HepG2 (cell line): ENCODE results near the gene C6orf136. TPM values are rescaled to one million over a fixed set of nuclear protein-coding genes. Genes with fewer than 3 reads are reported as not detected.

Experiments used
- AHR ChIP-seq: IDR thresholded peaks from 2 replicates; pipeline ENCODE4 v1.6.1; 2018; ENCODE audit warnings: missing genetic modification reagents, missing compliant biosample characterization
- ATF7 ChIP-seq, 2 experiments: fragments of 450-650 bp in 1 of 2; sonication (generic) in 1 of 2; formaldehyde crosslinking in 1 of 2; IDR thresholded peaks; 2 replicates each; pipeline versions ENCODE4 v1.4.0 to v1.6.1; 2016 to 2020; ENCODE audit warnings: antibody characterized with exemption in 1 of 2, mild to moderate bottlenecking in 1 of 2, missing genetic modification reagents in 1 of 2
- HHEX ChIP-seq: IDR thresholded peaks from 2 replicates; pipeline ENCODE4 v1.6.1; 2016; ENCODE audit warnings: control low read depth
- KAT8 ChIP-seq: IDR thresholded peaks from 2 replicates; pipeline ENCODE4 v1.6.1; 2016; ENCODE audit warnings: missing genetic modification reagents, missing compliant biosample characterization
- KDM6A ChIP-seq: IDR thresholded peaks from 2 replicates; pipeline ENCODE4 v1.6.1; 2016; ENCODE audit warnings: low read depth
- MXI1 ChIP-seq: IDR thresholded peaks from 3 replicates; pipeline ENCODE4 v1.6.1; 2012; ENCODE audit warnings: low read depth, low read length, inconsistent platforms, borderline replicate concordance
- NCOA2 ChIP-seq: sonication (generic); formaldehyde crosslinking; IDR thresholded peaks from 2 replicates; pipeline ENCODE4 v1.8.0; 2022; ENCODE audit warnings: inconsistent platforms
- NPAS2 ChIP-seq: sonication (generic); formaldehyde crosslinking; IDR thresholded peaks from 2 replicates; pipeline ENCODE4 v1.8.0; 2022; ENCODE audit warnings: mild to moderate bottlenecking, missing genetic modification reagents, borderline replicate concordance
- PHF21A ChIP-seq: sonication (generic); formaldehyde crosslinking; IDR thresholded peaks from 2 replicates; pipeline ENCODE4 v1.5.0; 2020; ENCODE audit warnings: mild to moderate bottlenecking, missing genetic modification reagents
- SIN3B ChIP-seq: fragments of 150-350 bp; IDR thresholded peaks from 2 replicates; pipeline ENCODE4 v1.6.1; 2014; ENCODE audit warnings: low read length
- TBX3 ChIP-seq: fragments of 450-650 bp; IDR thresholded peaks from 2 replicates; pipeline ENCODE4 v1.6.1; 2017; ENCODE audit warnings: antibody characterized with exemption, mild to moderate bottlenecking, inconsistent platforms, borderline replicate concordance
- ZBTB8A ChIP-seq: sonication (generic); formaldehyde crosslinking; IDR thresholded peaks from 2 replicates; pipeline ENCODE4 v1.4.0; 2020; ENCODE audit warnings: mild to moderate bottlenecking, low read depth, missing genetic modification reagents, borderline replicate concordance
- ZNF180 ChIP-seq: sonication (generic); formaldehyde crosslinking; IDR thresholded peaks from 2 replicates; pipeline ENCODE4 v1.4.0; 2020; ENCODE audit warnings: low read depth, missing genetic modification reagents, borderline replicate concordance
- ZNF317 ChIP-seq: sonication (generic); formaldehyde crosslinking; IDR thresholded peaks from 2 replicates; pipeline ENCODE4 v1.5.0; 2020; ENCODE audit warnings: mild to moderate bottlenecking, missing genetic modification reagents
- ZNF431 ChIP-seq: sonication (generic); formaldehyde crosslinking; IDR thresholded peaks from 2 replicates; pipeline ENCODE4 v1.9.0; 2022; ENCODE audit warnings: missing genetic modification reagents, low read depth, mild to moderate bottlenecking, borderline replicate concordance
- ZNF549 ChIP-seq: sonication (generic); formaldehyde crosslinking; IDR thresholded peaks from 2 replicates; pipeline ENCODE4 v1.5.0; 2020; ENCODE audit warnings: missing genetic modification reagents
- ZNF550 ChIP-seq: sonication (generic); formaldehyde crosslinking; IDR thresholded peaks from 2 replicates; pipeline ENCODE4 v1.4.0; 2020; ENCODE audit warnings: mild to moderate bottlenecking, missing genetic modification reagents, borderline replicate concordance
- ZNF703 ChIP-seq: sonication (generic); formaldehyde crosslinking; IDR thresholded peaks from 2 replicates; pipeline ENCODE4 v1.5.1; 2020; ENCODE audit warnings: missing genetic modification reagents, mild to moderate bottlenecking, moderate library complexity, borderline replicate concordance
- ZNF724P ChIP-seq: sonication (generic); formaldehyde crosslinking; IDR thresholded peaks from 2 replicates; pipeline ENCODE4 v1.8.0; 2022; ENCODE audit warnings: missing genetic modification reagents, borderline replicate concordance
- polyA plus RNA-seq, 8 experiments: library from polyadenylated mRNA; depleted of rRNA in 3 of 8; stranded (reverse) in 7 of 8; unstranded in 1 of 8; fragments of >200 nt; fragmentation: Illumina TruSeq in 4 of 8; extraction: Trizol in 4 of 8; gene quantifications; 2 replicates each; pipeline versions ENCODE4 v1.2.1 to v1.2.3, GENCODE V29; 2011 to 2016; ENCODE audit warnings: low read depth in 4 of 8, missing spikeins in 1 of 8, mixed read lengths in 1 of 8; ENCODE audit not compliant: insufficient read depth in 1 of 8
- total RNA-seq, 5 experiments: library from RNA; depleted of rRNA; stranded (reverse); fragments of >200 nt; fragmentation: Illumina TruSeq; extraction: Trizol; gene quantifications; 2 replicates each; pipeline ENCODE4 v1.2.3, GENCODE V29; 2016; ENCODE audit warnings: low read depth in 1 of 5
- TF ChIP-seq, protein P1 (sequence below): sonication (generic); formaldehyde crosslinking; IDR thresholded peaks from 2 replicates; pipeline ENCODE4 v1.5.0; 2020; ENCODE audit warnings: mild to moderate bottlenecking, missing genetic modification reagents
- TF ChIP-seq, protein P2 (sequence below): sonication (generic); formaldehyde crosslinking; conservative IDR thresholded peaks from 2 replicates; pipeline ENCODE4 v1.4.0; 2020; ENCODE audit warnings: missing genetic modification reagents
- TF ChIP-seq, protein P3 (sequence below): sonication (generic); formaldehyde crosslinking; IDR thresholded peaks from 2 replicates; pipeline ENCODE4 v1.4.0; 2020; ENCODE audit warnings: missing genetic modification reagents, borderline replicate concordance
- TF ChIP-seq, protein P4 (sequence below): sonication (generic); formaldehyde crosslinking; IDR thresholded peaks from 2 replicates; pipeline ENCODE4 v1.5.1; 2020; ENCODE audit warnings: missing genetic modification reagents, mild to moderate bottlenecking, borderline replicate concordance
- TF ChIP-seq, protein P5 (sequence below): sonication (generic); formaldehyde crosslinking; IDR thresholded peaks from 2 replicates; pipeline ENCODE4 v1.4.0; 2020; ENCODE audit warnings: mild to moderate bottlenecking, missing genetic modification reagents

Gene C6orf136
- total and polyA plus RNA-seq, 2 of the 13 experiments (the other 11 are each of a cell fraction or from before 2014, with no cell fraction given): 12.0 to 26.2 TPM

DNA sequence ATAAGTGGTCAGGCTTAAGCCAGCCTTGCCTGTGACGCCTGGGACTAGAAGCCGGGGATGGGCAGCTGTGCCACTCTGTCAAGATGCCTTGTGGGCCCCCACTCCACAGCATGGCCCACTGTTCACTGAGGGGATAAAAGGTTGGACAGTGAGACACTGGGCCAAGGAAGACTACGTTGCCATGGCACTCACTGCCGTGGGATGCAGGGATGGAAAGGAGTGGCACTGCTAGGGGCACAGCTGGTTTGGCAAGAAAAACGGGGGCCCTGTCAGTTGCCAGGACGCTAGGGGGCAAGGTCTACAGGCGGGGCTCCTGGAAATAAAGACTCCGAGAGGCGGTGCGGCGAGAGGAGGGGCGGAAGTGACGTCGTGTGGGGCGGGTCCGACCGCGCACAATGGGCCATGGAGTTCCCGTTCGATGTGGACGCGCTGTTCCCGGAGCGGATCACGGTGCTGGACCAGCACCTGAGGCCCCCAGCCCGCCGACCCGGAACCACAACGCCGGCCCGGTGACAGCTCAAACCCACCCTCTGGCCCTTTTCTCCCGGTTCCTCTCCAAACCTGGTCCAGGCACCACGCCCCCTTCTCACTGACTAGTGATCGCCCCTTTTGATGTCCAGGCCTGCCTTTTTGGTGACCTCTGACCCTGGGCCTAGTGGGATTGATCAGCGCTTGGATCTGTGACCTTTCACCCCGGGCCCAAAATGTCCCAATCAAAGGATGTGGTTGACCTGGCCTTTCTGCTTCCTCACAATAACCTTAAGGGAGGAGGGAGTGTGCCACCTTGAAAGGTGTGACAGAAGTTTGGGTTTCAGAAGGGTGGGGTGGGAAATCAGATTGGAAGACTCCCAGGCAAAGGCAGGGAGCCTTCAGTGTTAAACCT is 20.2 kb upstream of the C6orf136 start, which contains the start of gene ATAT1 (continued):
- TF ChIP-seq, protein P1, sequence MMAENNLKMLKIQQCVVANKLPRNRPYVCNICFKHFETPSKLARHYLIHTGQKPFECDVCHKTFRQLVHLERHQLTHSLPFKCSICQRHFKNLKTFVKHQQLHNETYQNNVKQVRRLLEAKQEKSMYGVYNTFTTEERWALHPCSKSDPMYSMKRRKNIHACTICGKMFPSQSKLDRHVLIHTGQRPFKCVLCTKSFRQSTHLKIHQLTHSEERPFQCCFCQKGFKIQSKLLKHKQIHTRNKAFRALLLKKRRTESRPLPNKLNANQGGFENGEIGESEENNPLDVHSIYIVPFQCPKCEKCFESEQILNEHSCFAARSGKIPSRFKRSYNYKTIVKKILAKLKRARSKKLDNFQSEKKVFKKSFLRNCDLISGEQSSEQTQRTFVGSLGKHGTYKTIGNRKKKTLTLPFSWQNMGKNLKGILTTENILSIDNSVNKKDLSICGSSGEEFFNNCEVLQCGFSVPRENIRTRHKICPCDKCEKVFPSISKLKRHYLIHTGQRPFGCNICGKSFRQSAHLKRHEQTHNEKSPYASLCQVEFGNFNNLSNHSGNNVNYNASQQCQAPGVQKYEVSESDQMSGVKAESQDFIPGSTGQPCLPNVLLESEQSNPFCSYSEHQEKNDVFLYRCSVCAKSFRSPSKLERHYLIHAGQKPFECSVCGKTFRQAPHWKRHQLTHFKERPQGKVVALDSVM (CRISPR knock-in tag): no peak
- TF ChIP-seq ZNF180 (CRISPR knock-in tag) (no peak), PHF21A (CRISPR knock-in tag) (peak; percentile 88; the same call in 1 of the 2 replicates), ATF7 (IDR thresholded peaks at IDR 0.05) (no peak), ATF7 (CRISPR knock-in tag; IDR thresholded peaks at IDR 0.05) (peak; percentile 72; the same call in 1 of the 2 replicates), NPAS2 (CRISPR knock-in tag) (no peak), SIN3B (peak; percentile 64; the same call in 1 of the 2 replicates), KAT8 (CRISPR knock-in tag) (peak; percentile 93), NCOA2 (CRISPR knock-in tag) (peak; percentile 61), MXI1 (peak; percentile 78; the same call in 1 of the 3 replicates), KDM6A (CRISPR knock-in tag) (no peak), ZNF431 (CRISPR knock-in tag) (no peak; the same call in none of the 2 replicates), ZNF724P (CRISPR knock-in tag) (0 out of 2 replicates have a peak, but pooled peaks have one; percentile 46), HHEX (CRISPR knock-in tag) (peak; percentile 13; the same call in 1 of the 2 replicates), ZNF549 (CRISPR knock-in tag) (no peak), TBX3 (no peak), ZNF550 (0 out of 2 replicates have a peak, but pooled peaks have one; percentile 59), ZNF317 (peak; percentile 26; the same call in 1 of the 2 replicates), ZNF703 (CRISPR knock-in tag) (no peak), ZBTB8A (no peak), AHR (CRISPR knock-in tag) (no peak)
- TF ChIP-seq, protein P2, sequence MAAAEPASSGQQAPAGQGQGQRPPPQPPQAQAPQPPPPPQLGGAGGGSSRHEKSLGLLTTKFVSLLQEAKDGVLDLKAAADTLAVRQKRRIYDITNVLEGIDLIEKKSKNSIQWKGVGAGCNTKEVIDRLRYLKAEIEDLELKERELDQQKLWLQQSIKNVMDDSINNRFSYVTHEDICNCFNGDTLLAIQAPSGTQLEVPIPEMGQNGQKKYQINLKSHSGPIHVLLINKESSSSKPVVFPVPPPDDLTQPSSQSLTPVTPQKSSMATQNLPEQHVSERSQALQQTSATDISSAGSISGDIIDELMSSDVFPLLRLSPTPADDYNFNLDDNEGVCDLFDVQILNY (CRISPR knock-in tag): no peak
- TF ChIP-seq, protein P3, sequence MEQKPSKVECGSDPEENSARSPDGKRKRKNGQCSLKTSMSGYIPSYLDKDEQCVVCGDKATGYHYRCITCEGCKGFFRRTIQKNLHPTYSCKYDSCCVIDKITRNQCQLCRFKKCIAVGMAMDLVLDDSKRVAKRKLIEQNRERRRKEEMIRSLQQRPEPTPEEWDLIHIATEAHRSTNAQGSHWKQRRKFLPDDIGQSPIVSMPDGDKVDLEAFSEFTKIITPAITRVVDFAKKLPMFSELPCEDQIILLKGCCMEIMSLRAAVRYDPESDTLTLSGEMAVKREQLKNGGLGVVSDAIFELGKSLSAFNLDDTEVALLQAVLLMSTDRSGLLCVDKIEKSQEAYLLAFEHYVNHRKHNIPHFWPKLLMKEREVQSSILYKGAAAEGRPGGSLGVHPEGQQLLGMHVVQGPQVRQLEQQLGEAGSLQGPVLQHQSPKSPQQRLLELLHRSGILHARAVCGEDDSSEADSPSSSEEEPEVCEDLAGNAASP (CRISPR knock-in tag): 0 out of 2 replicates have a peak, but pooled peaks have one; percentile 24
- TF ChIP-seq, protein P4, sequence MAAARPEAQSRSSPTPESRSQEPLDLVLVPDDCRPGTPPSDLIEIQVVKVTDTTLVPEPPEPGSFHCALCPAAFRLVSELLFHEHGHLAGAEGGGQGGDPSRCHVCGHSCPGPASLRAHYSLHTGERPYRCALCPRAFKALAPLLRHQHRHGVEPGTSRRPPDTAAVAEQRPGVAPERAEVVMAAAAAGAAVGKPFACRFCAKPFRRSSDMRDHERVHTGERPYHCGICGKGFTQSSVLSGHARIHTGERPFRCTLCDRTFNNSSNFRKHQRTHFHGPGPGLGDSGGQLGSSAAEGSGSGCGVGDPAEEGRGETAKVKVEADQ (CRISPR knock-in tag): peak; percentile 88
- TF ChIP-seq, protein P5, sequence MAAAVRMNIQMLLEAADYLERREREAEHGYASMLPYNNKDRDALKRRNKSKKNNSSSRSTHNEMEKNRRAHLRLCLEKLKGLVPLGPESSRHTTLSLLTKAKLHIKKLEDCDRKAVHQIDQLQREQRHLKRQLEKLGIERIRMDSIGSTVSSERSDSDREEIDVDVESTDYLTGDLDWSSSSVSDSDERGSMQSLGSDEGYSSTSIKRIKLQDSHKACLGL: peak; percentile 62
